ENCODE results near the gene MADD.

GRCh38 chr11:47222696-47223095 is 47.2 kb upstream of the MADD start:
- TF ChIP-seq CTCF (conservative IDR thresholded peaks at IDR 0.05; ENCODE audit: low read depth, low read length) (no peak), EZH2 (IDR thresholded peaks at IDR 0.05; ENCODE audit: borderline replicate concordance, low read depth, low read length, poor library complexity, severe bottlenecking) (no peak)

Data from A673 (cell line).